Stimulated activated naive CD8-positive, alpha-beta T cell treated with anti-CD3 and anti-CD28 coated beads, Interleukin-15, Interleukin-2, amounts not matched to agents 100 ng/mL and 50 ng/mL, for 24 hours (primary cell): ENCODE results near the gene TGIF1.
A peak's percentile ranks its signal among the peaks of the same experiment; 100 is the strongest.
"Not testable (repeated sequence)": the region's sequence is repeated elsewhere in the genome, so short reads cannot be mapped to it uniquely, and the experiment has no call there.

Source experiments
- H3K27ac Mint-ChIP-seq: one replicate; pipeline ENCODE4 v1.8.0; 2021; ENCODE audit warnings: mild to moderate bottlenecking, mixed read lengths
- H3K27me3 Mint-ChIP-seq: one replicate; pipeline ENCODE4 v1.8.0; 2021; ENCODE audit warnings: mixed read lengths
- H3K36me3 Mint-ChIP-seq: one replicate; pipeline ENCODE4 v1.8.0; 2021; ENCODE audit warnings: low read depth, mixed read lengths
- H3K4me1 Mint-ChIP-seq: one replicate; pipeline ENCODE4 v1.8.0; 2021; ENCODE audit warnings: low read depth, mixed read lengths
- H3K4me3 Mint-ChIP-seq: one replicate; pipeline ENCODE4 v1.8.0; 2021; ENCODE audit warnings: mild to moderate bottlenecking, mixed read lengths
- H3K9me3 Mint-ChIP-seq: one replicate; pipeline ENCODE4 v1.8.0; 2021; ENCODE audit warnings: mixed read lengths

TGIF1 gene

GRCh38 chr18:3458378-3458777, 8.4 kb downstream of the TGIF1 start:
- peaks cover 11% of the 10 kb centered on the region for H3K9me3 Mint-ChIP-seq
- H3K27me3 Mint-ChIP-seq, result no peaks in the 10 kb centered on the region
- H3K36me3 Mint-ChIP-seq, result peaks cover 70% of the 10 kb centered on the region
- H3K4me3 Mint-ChIP-seq, result peak overlapping the region; percentile 60
- H3K4me1 Mint-ChIP-seq, result peaks cover 72% of the 10 kb centered on the region
- peak overlapping the region; percentile 85 for H3K27ac Mint-ChIP-seq

GRCh38 chr18:3458952-3459853, 9.2 kb downstream of the TGIF1 start:
- Mint-ChIP-seq H3K27me3 (no peaks in the 10 kb centered on the region), H3K9me3 (peaks cover 11% of the 10 kb centered on the region), H3K4me3 (peak overlapping the region; percentile 60), H3K27ac (peak overlapping the region; percentile 85), H3K4me1 (peaks cover 64% of the 10 kb centered on the region), H3K36me3 (peaks cover 70% of the 10 kb centered on the region)

DNA sequence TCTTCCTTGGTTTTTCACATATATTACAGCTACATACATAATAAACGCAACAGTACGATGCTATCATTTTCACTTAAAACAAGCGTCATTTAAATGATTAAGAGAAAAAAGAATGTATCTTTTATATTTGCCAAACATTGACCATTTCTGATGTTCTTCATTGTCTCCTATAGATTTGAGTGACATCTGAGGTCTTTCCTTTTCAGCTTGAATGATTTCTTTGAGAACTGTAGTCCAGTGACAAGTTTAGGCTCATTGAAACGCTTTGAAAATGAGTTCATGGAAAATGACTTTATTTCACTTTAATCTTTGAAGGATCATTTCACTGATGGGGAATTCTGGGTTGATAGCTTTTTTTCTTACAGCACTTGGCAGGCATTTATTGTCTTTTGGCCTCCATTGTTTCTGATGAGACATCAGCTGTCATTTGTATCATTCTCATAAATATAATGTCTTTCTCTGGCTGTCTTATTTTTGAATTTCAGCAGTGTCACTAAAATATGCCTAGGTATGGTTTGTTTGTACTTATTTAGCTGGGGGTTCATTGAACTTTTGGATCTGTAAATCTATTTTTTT, 10.9 kb downstream of the TGIF1 start:
- H3K36me3 Mint-ChIP-seq, result peaks cover 59% of the 10 kb centered on the region
- peaks cover 11% of the 10 kb centered on the region for H3K9me3 Mint-ChIP-seq
- no peak overlapping the region for H3K27ac Mint-ChIP-seq
- H3K4me3 Mint-ChIP-seq, result no peak overlapping the region
- peaks cover 54% of the 10 kb centered on the region for H3K4me1 Mint-ChIP-seq
- no peaks in the 10 kb centered on the region for H3K27me3 Mint-ChIP-seq

- H3K9me3 Mint-ChIP-seq, result peaks cover 11% of the 10 kb centered on the region
- peaks cover 51% of the 10 kb centered on the region for H3K36me3 Mint-ChIP-seq
- no peak overlapping the region for H3K4me3 Mint-ChIP-seq
- H3K27ac Mint-ChIP-seq, result no peak overlapping the region
- peaks cover 55% of the 10 kb centered on the region for H3K4me1 Mint-ChIP-seq
- H3K27me3 Mint-ChIP-seq, result no peaks in the 10 kb centered on the region
Observed at GRCh38 chr18:3461704-3462103, 11.7 kb downstream of the TGIF1 start.

DNA sequence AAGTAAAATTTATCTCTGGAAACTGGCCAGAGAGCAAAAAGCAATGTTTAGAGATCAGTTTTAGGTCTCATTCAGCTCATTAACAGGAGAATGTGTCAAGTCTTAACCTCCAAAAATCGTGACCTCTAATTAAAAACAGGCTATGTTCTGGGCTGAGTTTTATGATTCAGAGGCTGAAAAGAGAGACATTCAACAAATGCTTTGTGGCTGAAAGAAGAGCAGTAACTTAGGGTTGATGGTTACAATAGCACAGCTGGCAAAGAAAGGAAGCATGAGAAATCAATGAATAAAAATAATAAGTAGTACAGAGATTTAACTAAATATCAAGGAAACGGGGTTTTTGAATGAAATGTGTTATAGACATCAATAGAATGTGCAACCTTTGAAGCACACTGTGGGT, 13.1 kb downstream of the TGIF1 start:
- Mint-ChIP-seq H3K27me3 (no peaks in the 10 kb centered on the region), H3K36me3 (peaks cover 38% of the 10 kb centered on the region), H3K4me1 (peaks cover 49% of the 10 kb centered on the region), H3K27ac (no peak overlapping the region), H3K9me3 (peaks cover 11% of the 10 kb centered on the region), H3K4me3 (no peak overlapping the region)

DNA sequence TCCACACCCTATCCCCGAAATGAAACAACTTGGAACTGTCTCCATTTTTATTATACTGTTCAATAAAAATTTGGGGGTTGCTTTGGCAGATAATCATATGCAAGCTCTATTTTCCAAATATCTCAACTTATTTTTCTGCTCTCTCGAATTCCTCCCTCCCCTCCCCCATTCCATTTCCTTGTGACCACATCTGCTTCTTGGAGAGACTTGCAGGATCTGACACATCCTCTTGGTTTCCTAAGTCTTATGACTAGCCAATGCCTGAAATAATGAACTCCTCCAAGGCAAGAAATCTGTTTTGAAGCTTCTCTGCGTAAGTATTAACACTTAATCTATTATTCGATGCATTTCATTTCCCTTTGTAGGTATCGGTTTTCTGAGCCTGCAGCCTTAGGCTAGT, 16.1 kb downstream of the TGIF1 start:
- Mint-ChIP-seq H3K4me1 (peaks cover 25% of the 10 kb centered on the region), H3K4me3 (no peak overlapping the region), H3K27me3 (no peaks in the 10 kb centered on the region), H3K27ac (no peak overlapping the region), H3K9me3 (peaks cover 6% of the 10 kb centered on the region), H3K36me3 (peaks cover 12% of the 10 kb centered on the region)

GRCh38 chr18:3466872-3467271, 16.9 kb downstream of the TGIF1 start:
- Mint-ChIP-seq H3K27me3 (no peaks in the 10 kb centered on the region), H3K9me3 (no peaks in the 10 kb centered on the region), H3K27ac (no peak overlapping the region), H3K36me3 (peaks cover 5% of the 10 kb centered on the region), H3K4me3 (no peak overlapping the region), H3K4me1 (peaks cover 25% of the 10 kb centered on the region)

- H3K9me3 Mint-ChIP-seq, result no peaks in the 10 kb centered on the region
- no peak overlapping the region for H3K4me3 Mint-ChIP-seq
- no peaks in the 10 kb centered on the region for H3K27me3 Mint-ChIP-seq
- H3K4me1 Mint-ChIP-seq, result peaks cover 26% of the 10 kb centered on the region
- no peak overlapping the region for H3K27ac Mint-ChIP-seq
- H3K36me3 Mint-ChIP-seq, result no peaks in the 10 kb centered on the region
Observed at GRCh38 chr18:3468066-3468705, 18.2 kb downstream of the TGIF1 start.

DNA sequence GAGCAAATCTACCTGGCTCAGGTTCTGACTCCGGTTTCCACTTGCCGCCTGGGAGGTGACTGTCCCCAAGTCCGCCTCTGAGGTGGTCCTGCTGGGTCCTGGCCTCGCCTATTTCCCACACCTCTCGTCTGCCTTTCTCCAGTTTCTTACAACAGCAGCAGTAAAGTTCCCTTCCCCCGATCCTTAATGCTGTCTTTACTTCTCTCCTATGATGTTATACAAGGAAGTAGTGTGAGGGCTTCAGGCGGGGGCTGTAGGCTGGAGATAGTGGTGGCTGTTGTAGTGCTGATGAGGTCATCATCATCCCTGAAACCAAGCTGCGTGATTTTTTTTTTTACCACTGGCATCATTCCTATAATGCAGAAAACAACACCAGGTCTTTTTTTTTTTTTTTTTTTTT, 18.9 kb downstream of the TGIF1 start:
- Mint-ChIP-seq H3K36me3 (no peaks in the 10 kb centered on the region), H3K27ac (no peak overlapping the region), H3K4me1 (peaks cover 32% of the 10 kb centered on the region), H3K9me3 (no peaks in the 10 kb centered on the region), H3K27me3 (no peaks in the 10 kb centered on the region), H3K4me3 (no peak overlapping the region)

- Mint-ChIP-seq H3K9me3 (peaks cover 5% of the 10 kb centered on the region), H3K27me3 (no peaks in the 10 kb centered on the region), H3K4me1 (peaks cover 23% of the 10 kb centered on the region), H3K4me3 (no peak overlapping the region), H3K36me3 (no peaks in the 10 kb centered on the region), H3K27ac (no peak overlapping the region)
Observed at GRCh38 chr18:3471141-3471648, 21.2 kb downstream of the TGIF1 start.

DNA sequence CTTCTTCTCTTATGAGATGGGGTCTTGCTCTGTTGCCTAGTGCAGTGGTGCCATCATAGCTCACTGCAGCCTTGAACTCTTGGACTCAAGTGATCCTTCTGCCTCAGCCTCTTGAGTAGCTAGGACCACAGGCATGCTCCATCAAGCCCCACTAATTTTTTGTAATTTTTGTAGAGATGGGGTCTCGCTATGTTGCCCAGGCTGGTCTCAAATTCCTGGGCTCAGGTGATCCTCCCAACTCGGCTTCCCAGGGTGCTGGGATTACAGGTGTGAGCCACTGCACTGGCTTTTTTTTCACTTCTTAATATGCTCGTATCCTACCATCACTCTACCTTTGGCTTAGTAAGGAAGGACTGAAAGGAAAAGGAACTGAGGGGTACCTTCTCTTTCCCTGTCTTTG, 22.1 kb downstream of the TGIF1 start:
- H3K36me3 Mint-ChIP-seq, H3K27ac Mint-ChIP-seq, H3K9me3 Mint-ChIP-seq, H3K4me3 Mint-ChIP-seq, H3K27me3 Mint-ChIP-seq: not testable (repeated sequence)
- peaks cover 14% of the 10 kb centered on the region for H3K4me1 Mint-ChIP-seq

- H3K4me3 Mint-ChIP-seq, result no peak overlapping the region
Observed at GRCh38 chr18:3472681-3473544, 22.9 kb downstream of the TGIF1 start.

DNA sequence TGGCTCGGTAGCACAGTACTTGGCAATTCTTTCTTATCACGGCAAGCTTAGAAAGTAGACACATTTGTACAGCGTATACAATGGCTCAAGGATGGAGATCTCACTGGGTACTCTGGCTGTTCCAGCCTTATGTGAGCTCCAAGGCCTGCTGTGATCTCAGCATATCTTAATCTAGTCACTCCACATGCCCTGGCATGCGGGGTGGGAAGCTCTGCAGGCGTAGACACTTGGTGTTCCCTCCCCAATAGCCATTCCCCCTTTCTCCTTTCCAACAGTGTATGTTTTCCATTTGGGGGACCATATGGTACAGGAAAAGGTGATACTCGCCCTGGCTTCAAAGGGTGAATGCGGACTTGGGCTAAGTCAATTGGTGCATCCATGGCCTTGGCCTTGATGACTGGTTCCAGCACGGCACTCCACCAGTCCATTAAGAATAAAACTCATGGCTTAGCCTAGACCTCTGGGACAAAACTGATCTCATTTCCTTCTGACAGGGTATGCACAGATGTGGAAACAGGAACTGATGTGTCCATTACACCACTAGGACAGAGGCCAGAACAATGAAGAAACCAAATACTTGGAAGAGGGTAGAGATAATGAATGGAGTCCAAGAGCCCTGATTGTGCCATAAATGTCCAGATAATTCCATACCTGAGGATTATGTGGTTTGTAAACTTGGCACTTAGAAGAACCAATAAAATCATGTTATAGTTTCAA, 28.4 kb downstream of the TGIF1 start:
- H3K4me1 Mint-ChIP-seq, result peaks cover 4% of the 10 kb centered on the region
- H3K4me3 Mint-ChIP-seq, result no peak overlapping the region
- no peaks in the 10 kb centered on the region for H3K36me3 Mint-ChIP-seq
- H3K27me3 Mint-ChIP-seq, result no peaks in the 10 kb centered on the region
- H3K9me3 Mint-ChIP-seq, result peaks cover 5% of the 10 kb centered on the region
- no peak overlapping the region for H3K27ac Mint-ChIP-seq

More at GRCh38 chr18:3472681-3473544, 22.9 kb downstream of the TGIF1 start:
- peaks cover 5% of the 10 kb centered on the region for H3K9me3 Mint-ChIP-seq
- no peaks in the 10 kb centered on the region for H3K27me3 Mint-ChIP-seq
- no peak overlapping the region for H3K27ac Mint-ChIP-seq
- peaks cover 11% of the 10 kb centered on the region for H3K4me1 Mint-ChIP-seq
- H3K36me3 Mint-ChIP-seq, result no peaks in the 10 kb centered on the region

- Mint-ChIP-seq H3K4me1 (peaks cover 1% of the 10 kb centered on the region), H3K4me3 (no peak overlapping the region), H3K9me3 (peaks cover under 1% of the 10 kb centered on the region), H3K36me3 (no peaks in the 10 kb centered on the region), H3K27me3 (no peaks in the 10 kb centered on the region), H3K27ac (no peak overlapping the region)
Observed at GRCh38 chr18:3479978-3480509, 30.1 kb downstream of the TGIF1 start.
